ENCODE measurements around the gene CAPN9. TPM values are rescaled to one million over a fixed set of nuclear protein-coding genes. Genes with fewer than 3 reads are reported as not detected.

The CAPN9 gene
- total RNA-seq, 2 experiments from 2014 or later = not detected

DNA sequence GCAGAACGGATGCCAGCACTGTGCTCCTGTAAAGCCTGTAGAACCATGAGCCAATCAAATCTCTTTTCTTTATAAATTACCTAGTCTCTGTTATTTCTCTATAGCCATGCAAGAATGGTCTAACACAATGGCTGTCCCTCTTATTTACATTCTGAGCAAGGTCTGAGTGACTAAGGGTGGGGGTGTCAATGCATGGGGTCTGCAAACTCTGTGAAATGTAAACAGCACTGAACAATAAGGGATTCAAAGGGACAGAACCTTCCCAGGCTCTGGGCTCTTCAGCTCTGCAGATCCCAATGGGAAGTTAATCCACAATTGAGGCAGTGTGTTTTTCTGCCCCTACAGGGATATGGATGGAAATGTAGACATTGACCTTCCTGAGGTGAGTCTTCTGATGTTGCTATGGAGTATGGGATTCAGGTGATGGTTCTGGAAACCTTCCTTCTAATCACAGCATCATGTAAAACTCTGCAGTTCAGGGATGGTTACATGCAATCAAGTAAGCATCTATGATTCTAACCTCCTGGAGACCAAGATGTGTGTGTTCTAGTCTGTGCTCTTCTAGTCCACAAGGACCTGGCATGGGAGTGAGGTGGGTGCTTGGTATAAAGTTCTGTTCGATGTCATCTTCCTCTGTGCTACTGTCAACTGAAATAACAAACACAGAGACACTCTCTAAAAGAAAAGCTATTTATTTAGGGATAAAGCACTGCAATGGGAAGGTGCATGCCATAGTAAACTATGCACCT lies 38.6 kb downstream of the CAPN9 start:
- Mint-ChIP-seq H3K4me1 (no peaks in the 10 kb centered on the region), H3K27ac (no peak overlapping the region), H3K9me3 (ENCODE audit: low read depth) (no peaks in the 10 kb centered on the region), H3K27me3 (peaks cover 3% of the 10 kb centered on the region), H3K36me3 (ENCODE audit: low read depth) (no peaks in the 10 kb centered on the region), H3K4me3 (no peak overlapping the region)
- ChIA-PET POLR2A (no interaction called here), CTCF (interaction anchor here (0.6 kb wide), 1 partner anchor 173 kb away, joined by 3 read pairs; no protein-coding TSS in a partner anchor)
- intact Hi-C loops (cut with DNase I, micrococcal nuclease) = no loop called here
- DNase-seq (no peak), ATAC-seq (no peak)

DNA sequence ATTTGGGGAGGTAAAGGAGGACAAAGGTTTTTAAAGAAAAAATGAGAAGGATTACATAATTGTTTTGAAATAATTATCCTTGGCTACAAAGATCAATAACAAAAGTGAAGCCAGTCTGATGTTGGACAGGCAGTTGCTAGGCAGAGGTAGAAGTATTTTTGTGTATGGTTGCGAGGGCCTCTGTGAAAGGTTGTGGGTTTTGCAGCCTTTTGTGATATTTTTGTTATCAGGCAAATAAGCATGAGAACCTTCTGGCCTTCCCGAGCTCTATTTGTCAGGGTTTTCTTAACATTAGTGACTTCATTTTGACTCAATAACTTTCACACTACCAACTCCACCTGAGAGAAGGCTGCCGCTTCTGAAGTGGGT lies 39.2 kb downstream of the CAPN9 start:
- DNase-seq = no peak
- Mint-ChIP-seq H3K4me1 (no peaks in the 10 kb centered on the region), H3K27ac (no peak overlapping the region), H3K9me3 (ENCODE audit: low read depth) (no peaks in the 10 kb centered on the region), H3K36me3 (ENCODE audit: low read depth) (no peaks in the 10 kb centered on the region), H3K27me3 (peaks cover 3% of the 10 kb centered on the region), H3K4me3 (no peak overlapping the region)
- POLR2A ChIA-PET = no interaction called here
- ATAC-seq = no peak
- intact Hi-C loops (cut with DNase I, micrococcal nuclease) = no loop called here
- CTCF ChIA-PET = no interaction called here

DNA sequence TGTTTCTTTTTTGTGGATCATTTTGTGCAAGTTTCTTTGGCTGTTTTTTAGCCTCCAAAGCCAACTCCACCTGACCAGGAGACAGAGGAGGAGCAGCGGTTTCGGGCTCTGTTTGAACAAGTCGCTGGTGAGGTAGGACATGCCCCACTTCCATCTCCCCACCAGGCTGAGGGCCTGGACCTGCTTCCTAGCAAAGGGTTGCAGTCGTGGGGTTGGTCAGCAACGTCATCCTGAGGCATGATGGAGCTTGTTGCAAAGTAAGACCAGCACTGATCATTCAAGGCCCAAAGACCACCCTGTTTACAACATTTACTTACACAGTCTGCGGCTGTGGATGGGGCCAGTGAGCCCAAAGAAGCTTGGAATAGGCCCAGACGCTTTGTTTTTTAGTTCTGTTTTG lies 40.3 kb downstream of the CAPN9 start:
- no peaks in the 10 kb centered on the region for H3K9me3 Mint-ChIP-seq (ENCODE audit: low read depth)
- CTCF ChIA-PET = interaction anchor here (0.7 kb wide), 1 partner anchor 492 kb away, joined by 5 read pairs; no protein-coding TSS in a partner anchor
- intact Hi-C loops (cut with DNase I, micrococcal nuclease) = no loop called here
- H3K36me3 Mint-ChIP-seq (ENCODE audit: low read depth) = no peaks in the 10 kb centered on the region
- H3K27ac Mint-ChIP-seq = no peak overlapping the region
- ATAC-seq (no peak), DNase-seq (no peak)
- H3K4me3 Mint-ChIP-seq = no peak overlapping the region
- H3K4me1 Mint-ChIP-seq = no peaks in the 10 kb centered on the region
- POLR2A ChIA-PET = no interaction called here
- H3K27me3 Mint-ChIP-seq = peaks cover 5% of the 10 kb centered on the region

DNA sequence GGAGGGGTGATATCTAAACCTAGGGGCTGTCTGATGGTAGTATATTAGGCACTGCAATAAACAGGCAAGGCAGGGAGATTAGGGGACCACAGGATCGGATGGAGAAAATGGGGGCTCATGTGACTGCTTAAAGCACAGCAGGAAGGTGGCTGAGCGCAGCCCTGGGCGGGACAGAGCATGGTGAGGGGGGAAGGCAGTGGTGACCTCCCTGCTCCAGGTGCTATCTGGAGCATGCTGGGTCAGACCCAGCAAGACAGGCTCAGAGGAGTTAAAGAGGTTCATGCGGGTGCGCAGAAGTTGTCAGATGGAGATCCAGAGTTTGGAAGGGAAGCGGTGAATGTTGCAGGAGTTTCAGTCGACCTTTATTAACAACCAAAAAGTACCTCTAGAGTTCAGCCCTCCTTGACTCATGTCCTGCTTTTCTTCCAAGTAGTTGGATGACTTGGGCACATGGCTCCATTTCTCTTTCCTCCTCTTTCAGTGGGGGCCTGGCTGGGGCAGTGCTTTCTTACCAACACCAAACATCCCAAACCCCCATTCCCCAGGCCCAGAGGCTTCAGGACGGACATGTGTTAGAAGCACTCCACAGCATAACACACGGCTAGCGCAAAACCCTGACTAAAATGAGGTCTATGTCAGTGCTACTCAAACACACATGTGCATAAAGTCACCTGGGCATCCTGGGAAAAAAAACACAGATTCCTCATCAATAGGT lies 41.5 kb downstream of the CAPN9 start:
- DNase-seq = no peak
- Mint-ChIP-seq H3K27me3 (peaks cover 5% of the 10 kb centered on the region), H3K9me3 (ENCODE audit: low read depth) (no peaks in the 10 kb centered on the region), H3K36me3 (ENCODE audit: low read depth) (no peaks in the 10 kb centered on the region), H3K4me1 (no peaks in the 10 kb centered on the region), H3K4me3 (no peak overlapping the region), H3K27ac (no peak overlapping the region)
- ChIA-PET POLR2A (no interaction called here), CTCF (no interaction called here)
- intact Hi-C loops (cut with DNase I, micrococcal nuclease) = no loop called here
- ATAC-seq = no peak

DNA sequence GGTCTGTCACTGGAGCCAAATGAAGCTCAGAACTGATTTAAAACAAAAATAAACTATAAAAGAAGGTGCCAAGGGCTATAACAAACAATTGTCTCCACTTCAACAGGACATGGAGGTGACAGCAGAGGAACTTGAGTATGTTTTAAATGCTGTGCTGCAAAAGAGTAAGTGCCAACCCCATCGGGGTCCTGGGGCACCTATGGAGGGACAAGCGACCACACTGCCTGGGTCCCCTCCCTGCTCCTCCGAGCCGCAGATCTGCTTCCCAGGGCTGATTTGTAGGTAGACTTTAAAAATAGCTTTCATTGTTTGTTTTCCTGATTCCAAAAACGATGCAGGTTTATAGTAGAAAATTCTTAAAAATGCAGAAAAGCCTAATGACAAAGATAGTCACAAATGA lies 42.8 kb downstream of the CAPN9 start:
- CTCF ChIA-PET = interaction anchor here (1.0 kb wide), 1 partner anchor 35 kb away, joined by 4 read pairs; no protein-coding TSS in a partner anchor
- intact Hi-C loops (cut with DNase I, micrococcal nuclease) = no loop called here
- Mint-ChIP-seq H3K27me3 (peaks cover 5% of the 10 kb centered on the region), H3K4me1 (no peaks in the 10 kb centered on the region), H3K4me3 (no peak overlapping the region), H3K36me3 (ENCODE audit: low read depth) (no peaks in the 10 kb centered on the region), H3K9me3 (ENCODE audit: low read depth) (no peaks in the 10 kb centered on the region), H3K27ac (no peak overlapping the region)
- ATAC-seq (no peak), DNase-seq (no peak)
- POLR2A ChIA-PET = no interaction called here

DNA sequence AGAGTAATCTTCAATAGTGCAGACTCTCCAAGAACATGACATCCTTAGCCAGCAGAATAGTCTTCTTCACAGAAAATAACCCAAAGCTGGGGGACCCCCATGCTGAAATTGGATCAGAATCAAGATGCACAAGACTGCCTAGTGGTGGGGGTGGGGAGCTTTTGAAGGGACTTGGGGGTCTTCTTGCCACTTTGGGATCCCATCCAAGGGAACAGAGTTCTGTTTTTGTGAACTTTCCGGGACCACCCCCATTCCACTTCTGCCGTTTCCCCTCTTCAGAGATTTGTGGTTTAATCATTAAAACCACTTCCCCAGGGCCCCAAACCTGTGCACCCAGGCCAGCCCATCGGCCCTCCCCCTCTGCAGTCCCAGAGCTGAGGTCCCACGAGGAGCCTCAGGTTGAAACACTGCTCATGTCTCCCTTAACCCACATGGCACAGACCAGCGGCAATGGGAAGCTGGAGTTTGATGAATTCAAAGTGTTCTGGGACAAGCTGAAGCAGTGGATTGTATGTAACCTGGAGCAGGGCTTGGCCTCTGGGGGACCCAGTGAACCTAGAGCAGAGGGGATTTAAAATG lies 44.9 kb downstream of the CAPN9 start:
- DNase-seq (no peak), ATAC-seq (no peak)
- H3K9me3 Mint-ChIP-seq (ENCODE audit: low read depth) = no peaks in the 10 kb centered on the region
- CTCF ChIA-PET = interaction anchor here (0.7 to 1.0 kb wide), 2 partner anchors 14 to 40 kb away, joined by 3 to 4 read pairs; no protein-coding TSS in a partner anchor
- H3K27me3 Mint-ChIP-seq = peaks cover 7% of the 10 kb centered on the region
- no peaks in the 10 kb centered on the region for H3K4me1 Mint-ChIP-seq
- H3K4me3 Mint-ChIP-seq = no peak overlapping the region
- POLR2A ChIA-PET = no interaction called here
- intact Hi-C loops (cut with DNase I, micrococcal nuclease) = no loop called here
- no peaks in the 10 kb centered on the region for H3K36me3 Mint-ChIP-seq (ENCODE audit: low read depth)
- H3K27ac Mint-ChIP-seq = no peak overlapping the region

DNA sequence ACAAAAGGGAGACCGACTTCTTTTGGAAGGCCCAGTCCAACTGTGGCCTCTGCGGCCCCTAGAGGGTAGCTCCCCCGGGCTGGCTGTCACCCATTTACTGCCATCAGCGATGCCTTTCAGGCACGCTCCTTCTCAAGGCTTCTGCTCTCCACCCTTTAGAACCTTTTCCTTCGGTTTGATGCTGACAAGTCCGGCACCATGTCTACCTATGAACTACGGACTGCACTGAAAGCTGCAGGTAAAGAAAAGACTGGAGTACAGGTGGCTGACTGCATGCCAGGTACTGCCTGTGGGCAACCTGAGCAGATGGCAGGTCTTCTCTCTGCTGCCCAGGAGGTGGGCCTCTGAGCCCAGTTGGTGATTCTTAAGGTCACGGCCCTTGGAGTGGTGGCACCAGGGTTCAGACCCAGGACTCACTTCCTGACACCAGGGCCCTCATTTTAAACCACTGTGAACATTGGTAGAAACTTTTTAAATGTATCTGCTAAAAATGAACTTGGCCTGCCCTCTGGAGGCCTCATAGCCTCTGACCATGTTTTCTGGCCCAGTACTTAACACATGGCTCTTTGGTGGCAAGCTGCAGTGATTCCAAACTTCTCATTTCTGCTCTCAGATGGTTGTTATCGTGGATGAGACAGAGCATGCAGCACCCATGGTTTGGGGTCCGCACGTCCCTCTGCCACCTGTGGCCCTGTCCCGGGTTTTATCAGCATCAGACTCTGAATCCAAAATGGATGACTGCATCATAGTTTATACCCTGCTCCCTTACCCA lies 45.7 kb downstream of the CAPN9 start:
- Mint-ChIP-seq H3K36me3 (ENCODE audit: low read depth) (no peaks in the 10 kb centered on the region), H3K9me3 (ENCODE audit: low read depth) (no peaks in the 10 kb centered on the region), H3K4me1 (no peaks in the 10 kb centered on the region), H3K27ac (no peak overlapping the region), H3K27me3 (peaks cover 12% of the 10 kb centered on the region), H3K4me3 (no peak overlapping the region)
- ChIA-PET CTCF (interaction anchor here (0.7 kb wide), 1 partner anchor 39 kb away, joined by 3 read pairs; no protein-coding TSS in a partner anchor), POLR2A (no interaction called here)
- DNase-seq = no peak
- intact Hi-C loops (cut with DNase I, micrococcal nuclease) = no loop called here
- no peak for ATAC-seq

DNA sequence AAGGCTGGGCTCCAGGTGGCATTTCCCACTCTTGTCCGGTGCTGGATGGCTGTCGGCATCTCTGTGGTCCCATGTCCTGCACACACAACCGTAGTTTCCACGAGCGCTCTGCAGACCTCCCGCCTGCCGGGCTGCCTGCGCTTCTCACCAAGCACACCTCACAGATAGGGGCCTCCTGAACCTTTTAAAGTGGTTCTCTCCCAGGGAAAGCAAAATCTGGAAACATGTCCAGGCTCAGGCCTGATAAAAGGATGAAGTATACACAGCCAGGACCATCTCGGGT lies 46.2 kb downstream of the CAPN9 start:
- H3K36me3 Mint-ChIP-seq (ENCODE audit: low read depth) = no peaks in the 10 kb centered on the region
- DNase-seq (no peak), ATAC-seq (no peak)
- POLR2A ChIA-PET = no interaction called here
- no peaks in the 10 kb centered on the region for H3K9me3 Mint-ChIP-seq (ENCODE audit: low read depth)
- intact Hi-C loops (cut with DNase I, micrococcal nuclease) = no loop called here
- CTCF ChIA-PET = no interaction called here
- peaks cover 9% of the 10 kb centered on the region for H3K27me3 Mint-ChIP-seq
- no peak overlapping the region for H3K4me3 Mint-ChIP-seq
- no peaks in the 10 kb centered on the region for H3K4me1 Mint-ChIP-seq
- H3K27ac Mint-ChIP-seq = no peak overlapping the region

DNA sequence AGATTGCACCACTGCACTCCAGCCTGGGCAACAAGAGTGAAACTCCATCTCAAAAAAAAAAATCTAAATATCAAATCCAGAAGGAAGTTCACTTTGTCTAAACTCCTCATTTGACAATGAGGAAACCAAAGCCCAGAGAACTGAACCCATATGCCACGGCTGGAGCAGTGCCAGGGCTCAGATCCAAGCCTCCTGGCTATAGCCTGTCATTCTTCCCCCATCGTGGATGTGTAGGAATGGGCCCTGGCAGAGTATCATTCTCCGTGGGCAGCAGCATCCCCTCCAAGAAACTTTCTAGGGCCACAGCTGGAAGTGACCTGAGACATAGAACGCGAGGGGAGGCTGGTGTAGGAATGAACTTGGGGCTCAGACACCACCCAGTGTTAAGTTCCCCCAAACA lies 47.2 kb downstream of the CAPN9 start:
- DNase-seq (no peak), ATAC-seq (no peak)
- Mint-ChIP-seq H3K9me3 (ENCODE audit: low read depth) (no peaks in the 10 kb centered on the region), H3K4me1 (no peaks in the 10 kb centered on the region), H3K4me3 (no peak overlapping the region), H3K27me3 (peaks cover 8% of the 10 kb centered on the region), H3K36me3 (ENCODE audit: low read depth) (no peaks in the 10 kb centered on the region), H3K27ac (no peak overlapping the region)
- intact Hi-C loops (cut with DNase I, micrococcal nuclease) = no loop called here
- ChIA-PET POLR2A (no interaction called here), CTCF (no interaction called here)

DNA sequence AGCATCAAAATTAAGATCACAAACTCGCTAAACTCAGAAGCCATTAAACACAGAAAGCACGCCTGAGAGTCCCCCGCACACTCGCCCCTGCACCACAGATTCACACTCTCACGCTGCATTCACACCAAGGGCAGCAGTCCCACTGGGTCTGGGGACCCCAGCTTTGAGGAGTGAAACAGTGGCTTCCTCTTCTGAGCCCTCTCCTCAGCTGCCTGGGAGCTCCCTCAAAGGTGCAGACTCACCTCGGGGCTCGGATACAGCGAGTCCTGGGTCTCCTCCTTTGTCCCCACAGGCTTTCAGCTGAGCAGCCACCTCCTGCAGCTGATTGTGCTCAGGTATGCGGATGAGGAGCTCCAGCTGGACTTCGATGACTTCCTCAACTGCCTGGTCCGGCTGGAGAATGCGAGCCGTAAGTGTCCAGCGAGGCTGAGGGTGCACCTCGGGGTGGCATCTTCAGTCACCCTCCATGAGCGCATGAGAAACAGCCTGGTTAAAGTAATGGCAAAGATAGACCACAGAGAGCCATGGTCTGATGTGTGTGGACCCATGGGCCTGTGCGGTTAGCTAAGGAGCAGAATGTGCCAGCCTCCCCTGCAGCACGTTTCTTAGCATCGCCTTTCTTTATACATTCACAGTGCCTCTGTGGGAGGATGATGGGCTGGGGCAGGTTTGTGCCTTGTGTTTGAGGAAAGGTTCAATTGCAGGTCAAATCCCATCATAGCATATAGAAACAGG lies 47.9 kb downstream of the CAPN9 start:
- ATAC-seq (no peak), DNase-seq (no peak)
- CTCF ChIA-PET = no interaction called here
- Mint-ChIP-seq H3K4me3 (no peak overlapping the region), H3K36me3 (ENCODE audit: low read depth) (no peaks in the 10 kb centered on the region), H3K27me3 (peaks cover 8% of the 10 kb centered on the region), H3K9me3 (ENCODE audit: low read depth) (no peaks in the 10 kb centered on the region), H3K27ac (no peak overlapping the region), H3K4me1 (no peaks in the 10 kb centered on the region)
- POLR2A ChIA-PET = no interaction called here
- intact Hi-C loops (cut with DNase I, micrococcal nuclease) = no loop called here

DNA sequence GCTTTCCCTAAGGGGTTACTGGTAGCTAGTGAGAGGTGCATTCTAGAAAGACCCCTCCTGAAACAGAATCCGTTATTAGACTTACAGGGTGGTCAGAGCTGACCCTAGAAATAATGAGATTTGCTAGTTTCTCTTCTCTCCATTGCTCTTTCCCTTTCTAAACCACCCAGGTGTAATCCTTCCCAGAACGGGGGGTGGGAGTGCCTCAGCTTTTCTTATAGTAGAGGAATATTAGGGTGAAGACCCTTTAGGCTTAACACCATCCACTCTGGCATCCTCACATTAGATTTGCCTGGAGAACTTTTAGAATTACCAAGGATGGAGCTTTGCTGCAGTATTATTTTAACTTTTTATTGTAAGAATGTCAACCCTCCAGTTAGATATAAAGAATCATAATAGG lies 49.4 kb downstream of the CAPN9 start:
- ATAC-seq = no peak
- Mint-ChIP-seq H3K9me3 (ENCODE audit: low read depth) (no peaks in the 10 kb centered on the region), H3K4me1 (no peaks in the 10 kb centered on the region), H3K36me3 (ENCODE audit: low read depth) (no peaks in the 10 kb centered on the region), H3K27ac (no peak overlapping the region), H3K27me3 (peaks cover 10% of the 10 kb centered on the region), H3K4me3 (no peak overlapping the region)
- CTCF ChIA-PET = interaction anchor here (0.7 kb wide), 1 partner anchor 1755 kb away, joined by 3 read pairs; no protein-coding TSS in a partner anchor
- no peak for DNase-seq
- POLR2A ChIA-PET = no interaction called here
- intact Hi-C loops (cut with DNase I, micrococcal nuclease) = no loop called here

Data from activated CD4-positive, alpha-beta T cell treated with anti-CD3 and anti-CD28 coated beads for 36 hours (primary cell).